ENCODE measurements around the gene ANKRD2.

- TF ChIP-seq CTCF (IDR thresholded peaks at IDR 0.05 in 2 of 3, conservative IDR thresholded peaks at IDR 0.05 in 1 of 3; ENCODE audit: control insufficient read depth in 2 of 3, extremely low read depth in 1 of 3, insufficient read depth in 1 of 3, low read depth in 3 of 3, low read length in 3 of 3) = no peak
- TF ChIP-seq CREB1 (IDR thresholded peaks at IDR 0.05; ENCODE audit: low read depth) = no peak
- TF ChIP-seq REST (IDR thresholded peaks at IDR 0.05; ENCODE audit: low read depth, low read length) = no peak
Observed at GRCh38 chr10:97590082-97590747, 17.6 kb downstream of the ANKRD2 start.

All from GM12878 (cell line).